Muscle of back (tissue), 13 donors: ENCODE data around the gene ACTR10. TPM values are rescaled to one million over a fixed set of nuclear protein-coding genes. Genes with fewer than 3 reads are reported as not detected.

ENCODE experiments used
- DNase-seq, 3 donors: peaks; one replicate each; pipeline versions ENCODE4 v3.0.0 to v3.0.0-alpha.2; 2013
- long read RNA-seq, 9 donors: transcript quantifications; one replicate each; lab custom pipeline, GENCODE V29; 2026
- polyA plus RNA-seq, 10 donors: library from polyadenylated mRNA; unstranded; fragments of 120-200 nt; gene quantifications; one replicate each; pipeline ENCODE4 v1.2.1, GENCODE V29; 2013; ENCODE audit not compliant: insufficient read length in 10 of 10

Gene ACTR10
- polyA plus RNA-seq: 10 to 100 TPM; 50.5 to 83.5 (median 72.2) TPM
- long read RNA-seq, donor 1, transcript ACTR10-201 (13 exons, 2,419 nt): major isoform, 18 of 32 reads
- long read RNA-seq, donor 1, partial matches to known transcripts: 11 of 32 reads
- long read RNA-seq, donor 1, other reads (novel, unspliced or antisense): 0 of 32 reads
- long read RNA-seq, donor 2, transcript ACTR10-201 (13 exons, 2,419 nt): major isoform, 29 of 39 reads
- long read RNA-seq, donor 2, partial matches to known transcripts: 6 of 39 reads
- long read RNA-seq, donor 2, other reads (novel, unspliced or antisense): 0 of 39 reads
- long read RNA-seq, donor 3: 0 reads
- long read RNA-seq, donor 4, transcript ACTR10-201 (13 exons, 2,419 nt): major isoform, 37 of 47 reads
- long read RNA-seq, donor 4, partial matches to known transcripts: 8 of 47 reads
- long read RNA-seq, donor 4, other reads (novel, unspliced or antisense): 0 of 47 reads
- long read RNA-seq, donor 5, transcript ACTR10-201 (13 exons, 2,419 nt): major isoform, 20 of 29 reads
- long read RNA-seq, donor 5, partial matches to known transcripts: 8 of 29 reads
- long read RNA-seq, donor 5, other reads (novel, unspliced or antisense): 0 of 29 reads
- long read RNA-seq, donor 6, transcript ACTR10-201 (13 exons, 2,419 nt): major isoform, 33 of 35 reads
- long read RNA-seq, donor 6, partial matches to known transcripts: 0 of 35 reads
- long read RNA-seq, donor 6, other reads (novel, unspliced or antisense): 0 of 35 reads
- long read RNA-seq, donor 7, transcript ACTR10-201 (13 exons, 2,419 nt): major isoform, 19 of 19 reads
- long read RNA-seq, donor 7, partial matches to known transcripts: 0 of 19 reads
- long read RNA-seq, donor 7, other reads (novel, unspliced or antisense): 0 of 19 reads
- long read RNA-seq, donor 8, transcript ACTR10-201 (13 exons, 2,419 nt): major isoform, 9 of 10 reads
- long read RNA-seq, donor 8, partial matches to known transcripts: 0 of 10 reads
- long read RNA-seq, donor 8, other reads (novel, unspliced or antisense): 0 of 10 reads
- long read RNA-seq, donor 9, partial matches to known transcripts: 0 of 4 reads
- long read RNA-seq, donor 9, other reads (novel, unspliced or antisense): 0 of 4 reads

DNA sequence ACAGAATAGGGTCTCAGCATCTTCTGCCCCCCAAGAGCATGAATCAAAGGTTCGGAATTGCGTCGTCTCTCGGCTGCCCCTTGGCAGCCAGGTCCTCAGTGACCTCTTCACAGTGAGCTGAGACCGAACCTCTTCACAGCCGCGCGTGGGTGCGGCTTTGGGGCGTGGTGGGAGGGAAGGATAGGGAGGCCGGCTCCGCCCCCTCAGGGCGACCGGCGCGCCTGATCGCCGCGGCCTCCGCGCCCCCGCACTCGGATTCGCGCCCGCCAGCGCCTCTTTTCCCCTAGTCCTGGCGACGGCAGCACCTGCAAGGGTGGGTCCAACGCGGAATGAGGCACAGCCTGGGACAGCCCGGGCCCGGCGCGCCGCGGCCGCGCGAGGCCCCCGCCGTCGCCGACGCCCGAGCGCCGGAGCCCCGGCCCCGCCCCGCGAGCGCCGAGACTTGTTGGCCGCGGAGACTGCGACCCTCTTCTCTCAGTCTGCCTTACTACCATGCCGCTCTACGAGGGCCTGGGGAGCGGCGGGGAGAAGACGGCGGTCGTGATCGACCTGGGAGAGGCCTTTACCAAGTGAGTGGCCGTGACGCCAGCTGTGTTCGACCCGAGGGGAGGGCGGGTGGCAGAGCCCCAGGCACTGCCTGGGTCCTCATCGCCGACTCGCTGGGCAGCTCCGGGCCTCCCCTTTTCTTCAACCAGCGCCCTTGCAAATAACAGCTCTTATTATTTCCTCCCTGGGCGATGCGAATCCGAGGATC lies at the start of gene ACTR10:
TSS of gene ACTR10 (plus strand) at position 424 of the 754 bp plus-strand sequence. CDS start at position 493, 69 bp downstream.
- peak; percentile 78 to 97 (median 91) for DNase-seq

DNA sequence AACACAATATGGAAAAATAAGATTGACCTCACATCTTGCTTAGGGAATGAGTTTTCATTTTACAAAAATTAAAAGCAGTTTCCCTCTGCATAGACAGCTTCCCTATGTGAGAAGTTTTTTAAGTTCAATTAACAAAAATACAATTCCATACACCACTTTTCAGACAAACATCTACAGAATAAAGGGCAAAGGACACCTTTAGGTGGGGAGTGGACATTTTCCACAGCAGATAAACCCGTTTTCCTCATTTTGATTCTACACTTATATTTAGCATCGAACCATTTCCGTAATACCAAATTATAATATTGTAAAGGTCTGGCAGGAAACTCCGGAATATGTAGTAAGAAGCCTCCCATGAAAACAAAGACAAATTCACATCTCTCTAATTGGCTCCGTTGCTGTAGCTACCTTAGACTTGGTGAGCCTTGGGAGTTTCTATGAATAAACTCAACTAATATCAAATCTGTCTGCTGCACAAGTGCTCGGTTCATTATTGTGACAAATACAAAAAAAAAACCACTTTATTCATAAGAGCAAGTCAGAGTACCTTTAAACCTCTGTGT lies 49.6 kb upstream of the ACTR10 start:
- no peak for DNase-seq

GRCh38 chr14:58151133-58152013 lies 48.6 kb upstream of the ACTR10 start:
- peak; percentile 17 to 84 (median 44) for DNase-seq

GRCh38 chr14:58152014-58152857 lies 47.7 kb upstream of the ACTR10 start, which contains the start of gene ARMH4:
ARMH4 (minus strand) TSS chr14:58152213; CDS start chr14:58139358, 12,855 bp downstream.
- peak; percentile 79 to 93 (median 85) for DNase-seq

DNA sequence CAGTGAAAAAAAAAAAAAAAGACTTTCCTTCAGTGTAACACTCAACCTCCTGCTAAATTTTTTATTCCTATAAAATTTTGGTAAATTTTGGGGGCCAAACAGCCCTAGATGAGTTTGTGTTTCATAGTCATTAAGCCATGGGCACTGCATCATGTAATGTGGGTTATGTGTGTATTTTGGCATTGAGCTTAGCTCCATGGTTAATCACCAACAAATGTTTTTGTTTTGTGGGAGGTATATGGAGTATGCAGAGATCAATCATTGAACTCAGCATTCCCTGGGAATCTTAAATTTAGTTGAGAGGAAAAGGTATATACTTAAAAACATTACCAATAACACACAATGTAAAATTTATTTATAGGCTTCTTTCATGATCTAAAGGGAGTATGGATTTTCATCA lies 39.4 kb upstream of the ACTR10 start:
- no peak for DNase-seq

GRCh38 chr14:58166005-58166983 lies 33.7 kb upstream of the ACTR10 start:
- peak; percentile 77 to 88 (median 83) for DNase-seq

- no peak for DNase-seq
Measured at GRCh38 chr14:58167057-58167456, 32.9 kb upstream of the ACTR10 start.

- DNase-seq: no peak
Measured at GRCh38 chr14:58167891-58168290, 32.1 kb upstream of the ACTR10 start.

- peak; percentile 42 to 57 (median 54) for DNase-seq
Measured at GRCh38 chr14:58171090-58171489, 28.9 kb upstream of the ACTR10 start.

- DNase-seq: no peak
Measured at GRCh38 chr14:58177125-58177524, 22.8 kb upstream of the ACTR10 start.

DNA sequence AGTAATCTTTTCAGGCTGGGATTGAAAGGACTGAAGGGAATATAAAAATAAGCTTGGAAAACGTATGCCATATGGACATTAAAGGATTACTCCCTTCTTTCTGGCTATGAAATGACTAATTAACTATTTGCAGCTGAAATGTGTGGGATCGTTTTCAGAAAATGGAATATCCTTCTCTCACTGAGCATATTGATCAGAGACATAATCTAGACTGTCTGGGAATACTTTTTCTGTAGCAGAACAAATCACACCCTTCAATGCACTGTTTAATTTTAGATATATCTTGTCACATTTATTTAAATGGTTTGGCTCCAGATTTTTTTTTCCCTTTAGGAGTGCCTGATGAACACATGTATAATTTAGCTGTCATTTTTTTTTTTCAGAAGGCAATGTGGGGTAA lies 10.8 kb upstream of the ACTR10 start:
- no peak for DNase-seq

DNA sequence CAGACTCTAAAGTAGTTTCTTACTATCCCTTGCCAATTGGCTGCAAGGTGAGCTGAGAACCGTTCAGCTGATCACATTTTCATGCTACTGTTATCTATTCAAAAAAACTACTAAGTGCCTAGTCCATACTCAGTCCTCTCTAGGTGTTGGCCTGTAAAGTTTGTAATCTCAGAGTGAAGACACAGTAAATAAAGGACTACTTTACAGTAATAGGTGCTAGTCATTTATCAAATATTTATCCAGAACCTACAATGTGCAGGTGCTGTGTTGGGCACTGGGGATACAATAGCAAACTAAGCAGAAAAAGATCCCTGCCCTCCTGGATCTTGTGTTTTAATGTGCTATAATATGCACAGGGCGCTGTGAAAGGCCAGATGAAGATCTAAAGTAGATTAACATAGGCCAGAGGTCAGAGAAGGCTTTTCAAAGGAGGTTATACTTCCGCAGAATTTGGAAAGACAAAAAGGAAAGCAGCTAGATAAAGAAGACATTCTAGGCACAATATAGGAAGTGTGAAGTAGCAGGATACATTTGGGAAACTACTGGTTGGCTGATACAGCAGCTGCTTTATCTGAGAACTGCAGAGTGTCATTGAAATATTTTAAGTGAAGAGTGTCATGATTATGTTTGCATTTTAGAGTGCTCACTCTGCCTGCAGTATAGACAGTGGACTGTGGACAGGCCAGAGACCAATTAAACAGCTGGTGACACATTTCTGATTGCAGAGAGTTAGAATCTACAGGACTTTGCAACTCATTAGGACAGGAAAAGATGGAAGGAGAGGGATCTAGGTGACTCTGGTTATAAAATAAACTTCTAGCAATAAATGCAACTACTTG lies 8.0 kb upstream of the ACTR10 start:
- DNase-seq: no peak

GRCh38 chr14:58193542-58193941 lies 6.4 kb upstream of the ACTR10 start:
- no peak for DNase-seq

DNA sequence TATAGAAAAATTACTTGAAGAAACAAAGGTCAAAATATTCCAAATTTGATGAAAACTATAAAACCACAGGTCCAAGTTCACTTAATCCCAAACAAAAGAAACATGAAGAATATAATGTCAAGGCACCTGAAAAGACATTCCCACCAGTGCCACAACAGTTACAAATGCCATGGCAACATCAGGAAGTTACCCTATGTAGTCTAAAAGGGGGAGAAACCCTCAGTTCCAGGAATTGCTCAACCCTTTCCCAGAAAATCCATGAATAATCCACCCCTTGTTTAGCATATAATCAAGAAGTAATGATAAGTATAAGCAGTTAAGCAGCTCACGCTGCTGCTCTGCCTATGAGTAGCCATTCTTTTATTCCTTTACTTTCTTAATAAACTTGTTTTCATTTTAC lies 3.8 kb upstream of the ACTR10 start:
- no peak for DNase-seq

- DNase-seq: no peak
Measured at GRCh38 chr14:58198086-58198485, 1.9 kb upstream of the ACTR10 start.

- DNase-seq: no peak
Measured at GRCh38 chr14:58200480-58200841, 512 bp downstream of the ACTR10 start.

GRCh38 chr14:58200846-58201245 lies 897 bp downstream of the ACTR10 start:
- DNase-seq: no peak
